B cell (primary cell): ENCODE results near the gene PSMD9. TPM values are rescaled to one million over a fixed set of nuclear protein-coding genes. Genes with fewer than 3 reads are reported as not detected.

Experiments
- ATAC-seq: fragments of 200-7000 bp; cut with Tn5 transposase; one replicate; pipeline ENCODE4 v1.10.0; 2021; ENCODE audit warnings: low read depth, mild to moderate bottlenecking, moderate number of reproducible peaks, moderate library complexity
- CTCF ChIA-PET: fragments of 350-600 bp; sonication (Branson Sonifier 250); formaldehyde crosslinking; loops from one replicate; lab custom pipeline; 2021; ENCODE audit warnings: antibody characterized with exemption, inconsistent platforms; lab: Charles Lee
- POLR2A ChIA-PET: fragments of 350-600 bp; sonication (Branson Sonifier 250); formaldehyde crosslinking; loops from one replicate; lab custom pipeline; 2021; ENCODE audit warnings: antibody characterized with exemption; lab: Charles Lee
- DNase-seq: peaks from one replicate; pipeline ENCODE4 v3.0.0; 2013
- H2AFZ ChIP-seq: 2 replicates; pipeline ENCODE4 v1.6.1; 2012; ENCODE audit warnings: mild to moderate bottlenecking, low read depth, low read length; ENCODE audit not compliant: insufficient read depth, poor library complexity, severe bottlenecking
- H3K27ac ChIP-seq, 2 donors: 1 replicate in 1 of 2; 2 replicates in 1 of 2; pipeline ENCODE4 v1.5.1; 2012 to 2013; ENCODE audit warnings: low read length in 2 of 2, mild to moderate bottlenecking in 2 of 2, moderate library complexity in 1 of 2
- H3K27me3 ChIP-seq, 4 experiments: fragments of 200-600 bp in 1 of 4; sonication (generic) in 1 of 4; replicated peaks in 1 of 4; 1 replicate in 2 of 4; 2 replicates in 2 of 4; pipeline versions ENCODE4 v1.6.1 to v1.7.0; 2013 to 2016; ENCODE audit warnings: low read length in 3 of 4, mild to moderate bottlenecking in 2 of 4, mixed read lengths in 1 of 4, moderate library complexity in 1 of 4; ENCODE audit not compliant: insufficient read depth in 4 of 4, control insufficient read depth in 3 of 4; ENCODE audit errors: control extremely low read depth in 1 of 4
- H3K36me3 ChIP-seq, 2 experiments: replicated peaks in 1 of 2; 1 replicate in 1 of 2; 2 replicates in 1 of 2; pipeline versions ENCODE4 v1.6.1 to v1.7.1; 2013; ENCODE audit warnings: low read length in 1 of 2; ENCODE audit not compliant: insufficient read depth in 2 of 2, control insufficient read depth in 1 of 2; ENCODE audit errors: control extremely low read depth in 1 of 2, extremely low read depth in 1 of 2
- H3K4me1 ChIP-seq, 2 donors: fragments of 200-600 bp in 1 of 2; sonication (generic) in 1 of 2; 1 replicate in 1 of 2; 2 replicates in 1 of 2; pipeline versions ENCODE4 v1.5.1 to v1.6.1; 2013 to 2017; ENCODE audit warnings: low read length in 2 of 2; ENCODE audit not compliant: control insufficient read depth in 2 of 2, insufficient read depth in 2 of 2
- H3K4me2 ChIP-seq: replicated peaks from 2 replicates; pipeline ENCODE3; 2012; ENCODE audit warnings: mild to moderate bottlenecking, low read depth, low read length; ENCODE audit not compliant: poor library complexity, severe bottlenecking
- H3K4me3 ChIP-seq, 5 experiments: fragments of 200-600 bp in 1 of 5; sonication (generic) in 1 of 5; 1 replicate in 3 of 5; 2 replicates in 2 of 5; pipeline versions ENCODE4 v1.5.1 to v1.7.0; 2011 to 2016; ENCODE audit warnings: low read length in 4 of 5, mild to moderate bottlenecking in 4 of 5, low read depth in 2 of 5, control low read depth in 1 of 5, moderate library complexity in 1 of 5; ENCODE audit not compliant: insufficient read depth in 1 of 5; ENCODE audit errors: control extremely low read depth in 1 of 5, extremely low read depth in 1 of 5
- H3K79me2 ChIP-seq: fragments of 200-600 bp; sonication (generic); one replicate; pipeline ENCODE4 v1.6.0; 2016; ENCODE audit warnings: low read length; ENCODE audit not compliant: control insufficient read depth, insufficient read depth
- H3K9ac ChIP-seq: fragments of 200-600 bp; sonication (generic); 2 replicates; pipeline ENCODE4 v1.6.1; 2017; ENCODE audit warnings: mild to moderate bottlenecking, low read length, moderate library complexity
- H3K9me3 ChIP-seq, 3 donors: one replicate each; pipeline versions ENCODE4 v1.6.1 to v1.7.1; 2013; ENCODE audit warnings: low read length in 2 of 3; ENCODE audit not compliant: control insufficient read depth in 2 of 3, insufficient read depth in 1 of 3; ENCODE audit errors: control extremely low read depth in 1 of 3
- H4K20me1 ChIP-seq: 2 replicates; pipeline ENCODE4 v1.6.0; 2012; ENCODE audit warnings: mild to moderate bottlenecking, low read length; ENCODE audit not compliant: insufficient read depth, control insufficient read depth, poor library complexity, severe bottlenecking
- H3K27ac Mint-ChIP-seq: one replicate; pipeline ENCODE4 v1.8.0; 2021; ENCODE audit warnings: mixed read lengths
- H3K27me3 Mint-ChIP-seq: one replicate; pipeline ENCODE4 v1.8.0; 2021; ENCODE audit warnings: mixed read lengths
- H3K4me1 Mint-ChIP-seq: one replicate; pipeline ENCODE4 v1.8.0; 2021; ENCODE audit warnings: mixed read lengths
- H3K4me3 Mint-ChIP-seq: one replicate; pipeline ENCODE4 v1.8.0; 2021; ENCODE audit warnings: mixed read lengths
- H3K9me3 Mint-ChIP-seq: one replicate; pipeline ENCODE4 v1.8.0; 2022; ENCODE audit warnings: mixed read lengths; ENCODE audit not compliant: insufficient read depth
- EZH2 ChIP-seq: IDR thresholded peaks from 2 replicates; pipeline ENCODE4 v1.6.1; 2012; ENCODE audit warnings: borderline replicate concordance, low read depth, mild to moderate bottlenecking, moderate library complexity, low read length; ENCODE audit not compliant: insufficient read depth, poor library complexity, severe bottlenecking
- WGBS: methylation state at CpG from one replicate; pipeline ENCODE4 v1.1.5; 2013; ENCODE audit warnings: missing lambda C conversion rate; ENCODE audit not compliant: insufficient coverage; 5-methylcytosine and 5-hydroxymethylcytosine counted together
- intact Hi-C: fragments of 100-400 bp; cut with micrococcal nuclease; formaldehyde crosslinking; loops from one replicate; pipeline ENCODE4 v1.10.0; 2022
- polyA plus RNA-seq: library from polyadenylated mRNA; depleted of rRNA; stranded (reverse); fragments of >200 nt; gene quantifications from 2 replicates; pipeline ENCODE4 v1.2.3, GENCODE V29; 2012
- total RNA-seq, 2 donors: library from RNA; stranded (reverse); fragments of 120-200 nt in 1 of 2; gene quantifications; 1 replicate in 1 of 2; 2 replicates in 1 of 2; pipeline versions ENCODE4 v1.2.3 to v1.2.4, GENCODE V29; 2013 to 2022
- TF ChIP-seq, protein P1 (sequence below): fragments of 200-600 bp; IDR thresholded peaks from one replicate; pipeline ENCODE4 v1.8.0; 2022; ENCODE audit warnings: antibody characterized with exemption, mild to moderate bottlenecking

Gene PSMD9
- total and polyA plus RNA-seq, 2 donors (not counting 1 experiment from before 2014, with no cell fraction given) = 37.1 to 83.4 TPM

DNA sequence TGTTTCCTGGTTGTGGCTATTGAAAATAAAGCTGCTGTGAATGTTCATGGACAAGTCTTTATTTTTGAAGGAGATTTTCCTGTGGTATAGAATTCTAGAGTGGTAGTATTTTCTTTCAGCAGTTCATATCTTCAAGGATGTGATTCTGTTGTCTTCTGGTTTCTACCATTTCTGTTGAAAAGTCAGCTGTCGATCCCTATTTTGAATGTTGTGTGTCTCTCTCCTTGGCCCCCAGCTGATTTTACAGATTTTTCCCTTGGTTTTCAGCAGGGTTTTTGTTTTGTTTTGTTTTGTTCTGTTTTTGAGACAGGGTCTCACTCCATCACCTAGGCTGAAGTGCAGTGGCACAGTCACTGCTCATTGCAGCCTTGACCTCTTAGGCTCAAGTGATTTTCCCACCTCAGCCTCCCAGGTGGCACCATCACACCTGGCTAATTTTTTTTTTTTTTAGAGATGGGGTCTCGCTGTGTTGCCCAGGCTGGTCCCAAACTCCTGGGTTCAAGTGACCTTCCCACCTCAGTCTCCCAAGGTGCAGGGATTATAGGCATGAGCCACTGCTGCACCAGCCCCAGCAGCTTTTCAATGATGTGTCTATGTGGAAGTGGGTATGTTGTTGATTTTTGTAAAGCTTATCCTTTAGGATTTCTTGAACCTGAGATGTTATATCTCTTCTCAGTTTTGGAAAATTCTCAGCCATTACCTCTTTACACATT, 57.9 kb downstream of the PSMD9 start:
- peaks cover 0 to 3% (median 0%) of the 10 kb centered on the region in 3 donors for H3K9me3 ChIP-seq
- intact Hi-C loops = no loop called here
- H3K4me3 Mint-ChIP-seq = no peak overlapping the region
- no peaks in the 10 kb centered on the region for H3K36me3 ChIP-seq
- H3K4me2 ChIP-seq = no peak overlapping the region
- CTCF ChIA-PET = interaction anchor here (0.6 to 1.6 kb wide), 2 partner anchors 47 to 108 kb away, joined by 3 read pairs; no protein-coding TSS in a partner anchor
- H3K4me1 ChIP-seq = no peaks in the 10 kb centered on the region
- no peaks in the 10 kb centered on the region for H3K27me3 ChIP-seq
- H3K27ac Mint-ChIP-seq = no peak overlapping the region
- 100% methylated on average over 1 of the region's 2 CpGs for WGBS
- H3K4me3 ChIP-seq = no peak overlapping the region
- no peaks in the 10 kb centered on the region for H3K79me2 ChIP-seq
- H3K9me3 Mint-ChIP-seq = no peaks in the 10 kb centered on the region
- H3K4me1 Mint-ChIP-seq = no peaks in the 10 kb centered on the region
- H3K27ac ChIP-seq = no peak overlapping the region
- H3K27me3 Mint-ChIP-seq = no peaks in the 10 kb centered on the region
- POLR2A ChIA-PET = interaction anchor here (0.7 kb wide), 1 partner anchor 269 kb away, joined by 4 read pairs; no protein-coding TSS in a partner anchor
- H4K20me1 ChIP-seq = no peaks in the 10 kb centered on the region
- TF ChIP-seq, protein P1, sequence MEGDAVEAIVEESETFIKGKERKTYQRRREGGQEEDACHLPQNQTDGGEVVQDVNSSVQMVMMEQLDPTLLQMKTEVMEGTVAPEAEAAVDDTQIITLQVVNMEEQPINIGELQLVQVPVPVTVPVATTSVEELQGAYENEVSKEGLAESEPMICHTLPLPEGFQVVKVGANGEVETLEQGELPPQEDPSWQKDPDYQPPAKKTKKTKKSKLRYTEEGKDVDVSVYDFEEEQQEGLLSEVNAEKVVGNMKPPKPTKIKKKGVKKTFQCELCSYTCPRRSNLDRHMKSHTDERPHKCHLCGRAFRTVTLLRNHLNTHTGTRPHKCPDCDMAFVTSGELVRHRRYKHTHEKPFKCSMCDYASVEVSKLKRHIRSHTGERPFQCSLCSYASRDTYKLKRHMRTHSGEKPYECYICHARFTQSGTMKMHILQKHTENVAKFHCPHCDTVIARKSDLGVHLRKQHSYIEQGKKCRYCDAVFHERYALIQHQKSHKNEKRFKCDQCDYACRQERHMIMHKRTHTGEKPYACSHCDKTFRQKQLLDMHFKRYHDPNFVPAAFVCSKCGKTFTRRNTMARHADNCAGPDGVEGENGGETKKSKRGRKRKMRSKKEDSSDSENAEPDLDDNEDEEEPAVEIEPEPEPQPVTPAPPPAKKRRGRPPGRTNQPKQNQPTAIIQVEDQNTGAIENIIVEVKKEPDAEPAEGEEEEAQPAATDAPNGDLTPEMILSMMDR = no peak
- no peak for TF ChIP-seq EZH2
- no peak overlapping the region for H3K9ac ChIP-seq
- DNase-seq (no peak), ATAC-seq (no peak)
- H2AFZ ChIP-seq = no peak overlapping the region

DNA sequence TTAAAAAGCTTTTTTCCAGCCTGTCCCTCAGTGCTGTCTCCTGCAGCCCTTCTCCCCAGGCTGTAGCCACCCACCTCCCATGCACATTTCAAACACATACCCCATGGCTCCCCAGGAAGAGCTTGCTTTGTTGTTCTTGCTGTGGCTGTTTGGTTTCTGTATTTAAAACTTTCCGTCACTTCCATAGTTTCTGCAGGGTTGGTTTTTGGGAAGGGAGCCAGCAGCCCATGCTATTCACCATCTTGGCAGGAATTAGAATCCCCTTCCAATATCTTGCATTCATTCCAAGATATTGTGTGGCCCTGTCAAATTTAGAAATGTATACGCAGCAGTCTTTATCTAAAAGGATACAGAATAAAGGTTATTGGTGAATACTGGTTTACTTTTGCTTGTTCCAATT, 59.4 kb downstream of the PSMD9 start:
- no peak for TF ChIP-seq EZH2
- TF ChIP-seq, protein P1 = no peak
- Mint-ChIP-seq H3K4me1 (no peaks in the 10 kb centered on the region), H3K27me3 (no peaks in the 10 kb centered on the region), H3K27ac (no peak overlapping the region), H3K9me3 (no peaks in the 10 kb centered on the region), H3K4me3 (no peak overlapping the region)
- POLR2A ChIA-PET = no interaction called here
- Histone ChIP-seq H3K4me2 (no peak overlapping the region), H4K20me1 (no peaks in the 10 kb centered on the region), H3K4me1 (no peaks in the 10 kb centered on the region), H3K36me3 (no peaks in the 10 kb centered on the region), H3K9ac (no peak overlapping the region), H3K27me3 (no peaks in the 10 kb centered on the region), H3K4me3 (no peak overlapping the region), H3K9me3 (peaks cover 0 to 3% (median 0%) of the 10 kb centered on the region in 3 donors), H3K79me2 (no peaks in the 10 kb centered on the region), H3K27ac (no peak overlapping the region), H2AFZ (no peak overlapping the region)
- no CpG with 5 or more reads among the region's 2 CpGs for WGBS
- CTCF ChIA-PET = interaction anchor here (1.0 to 1.2 kb wide), 2 partner anchors 104 to 175 kb away, joined by 3 to 4 read pairs; no protein-coding TSS in a partner anchor
- intact Hi-C loops = no loop called here
- no peak for DNase-seq
- ATAC-seq = no peak
